GM18861 (cell line): Measurements from ENCODE around the gene ARHGAP26.

Experiments
- ATAC-seq: cut with Tn5 transposase; IDR thresholded peaks from one replicate; pipeline ENCODE4 v1.9.1; 2021; ENCODE audit not compliant: unreplicated experiment

Gene ARHGAP26

GRCh38 chr5:143129910-143130612, 359.9 kb downstream of the ARHGAP26 start:
- ATAC-seq = no peak

DNA sequence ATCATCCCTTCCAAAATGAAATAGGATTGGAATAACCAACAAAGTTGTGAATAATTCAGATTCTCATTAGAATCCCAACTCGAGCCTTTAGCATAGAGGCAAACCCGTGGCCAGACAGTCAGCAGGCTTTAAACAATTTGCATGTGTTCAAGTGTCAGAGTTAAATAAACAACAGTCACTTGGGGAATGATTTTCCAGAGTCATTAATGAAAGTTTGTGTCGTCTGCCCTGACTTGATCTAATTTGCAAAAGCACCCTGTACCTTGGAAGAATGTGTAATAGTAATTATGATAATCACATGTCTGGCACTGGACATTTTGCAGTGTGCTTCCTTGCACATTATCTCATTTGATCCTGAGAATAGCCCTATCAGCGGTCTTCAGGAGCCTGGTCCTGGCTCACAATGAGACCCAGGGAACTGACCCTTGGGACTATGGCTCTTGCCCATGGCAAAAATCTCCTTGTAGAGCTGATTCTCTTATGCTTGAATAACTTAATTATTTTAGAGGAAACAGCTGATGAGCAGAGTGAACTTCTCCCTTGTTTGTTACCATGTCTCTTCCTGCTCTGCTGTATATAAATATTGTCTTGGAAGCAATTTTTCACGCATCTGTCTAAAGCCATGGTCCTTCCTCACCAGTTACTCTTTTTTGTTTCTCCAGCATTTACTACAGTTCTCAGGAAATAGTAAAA, 360.6 kb downstream of the ARHGAP26 start:
- ATAC-seq = no peak

DNA sequence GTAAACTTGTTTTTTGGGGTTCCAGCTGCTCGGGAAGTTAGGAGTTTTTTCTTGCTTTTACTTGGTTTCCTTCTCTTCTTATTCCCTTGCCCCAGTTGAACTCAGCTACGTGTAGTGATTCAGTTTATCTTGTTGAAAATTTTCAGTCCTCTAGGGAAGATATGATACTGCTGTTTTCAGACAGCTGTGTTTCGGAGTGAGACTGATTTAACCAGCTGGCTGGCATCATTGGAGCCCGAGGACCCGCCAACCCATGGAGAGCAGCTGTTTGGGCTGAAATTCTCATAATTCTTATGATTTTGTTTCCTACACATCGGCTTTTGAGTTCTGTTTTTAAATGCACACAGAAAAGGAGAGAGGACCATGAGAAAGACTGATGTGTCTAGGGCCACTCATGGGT, 361.8 kb downstream of the ARHGAP26 start:
- no peak for ATAC-seq

GRCh38 chr5:143132739-143133138, 362.6 kb downstream of the ARHGAP26 start:
- no peak for ATAC-seq

- ATAC-seq = no peak
These were observed 363.5 kb downstream of the ARHGAP26 start for GRCh38 chr5:143133721-143134120.

GRCh38 chr5:143134269-143134668, 364.1 kb downstream of the ARHGAP26 start:
- ATAC-seq = no peak

DNA sequence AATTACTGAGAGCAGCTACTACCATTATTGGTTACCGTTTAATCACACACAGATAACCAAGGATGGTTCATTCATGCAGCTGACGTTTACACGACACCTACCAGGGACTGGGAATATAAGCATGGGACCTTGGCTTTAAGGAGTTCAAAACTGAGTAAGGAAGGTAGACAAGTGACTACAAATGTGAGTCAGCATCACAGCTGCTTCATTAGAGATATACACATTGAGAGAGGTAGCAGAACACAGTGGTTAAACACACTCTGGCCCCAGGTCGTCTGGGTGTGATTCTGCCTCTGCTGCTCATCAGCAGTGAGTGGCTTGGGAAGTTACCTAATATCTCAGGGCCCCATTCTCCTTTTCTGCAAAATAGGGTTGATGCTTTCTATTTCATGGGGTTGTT, 364.7 kb downstream of the ARHGAP26 start:
- ATAC-seq = peak; percentile 46

DNA sequence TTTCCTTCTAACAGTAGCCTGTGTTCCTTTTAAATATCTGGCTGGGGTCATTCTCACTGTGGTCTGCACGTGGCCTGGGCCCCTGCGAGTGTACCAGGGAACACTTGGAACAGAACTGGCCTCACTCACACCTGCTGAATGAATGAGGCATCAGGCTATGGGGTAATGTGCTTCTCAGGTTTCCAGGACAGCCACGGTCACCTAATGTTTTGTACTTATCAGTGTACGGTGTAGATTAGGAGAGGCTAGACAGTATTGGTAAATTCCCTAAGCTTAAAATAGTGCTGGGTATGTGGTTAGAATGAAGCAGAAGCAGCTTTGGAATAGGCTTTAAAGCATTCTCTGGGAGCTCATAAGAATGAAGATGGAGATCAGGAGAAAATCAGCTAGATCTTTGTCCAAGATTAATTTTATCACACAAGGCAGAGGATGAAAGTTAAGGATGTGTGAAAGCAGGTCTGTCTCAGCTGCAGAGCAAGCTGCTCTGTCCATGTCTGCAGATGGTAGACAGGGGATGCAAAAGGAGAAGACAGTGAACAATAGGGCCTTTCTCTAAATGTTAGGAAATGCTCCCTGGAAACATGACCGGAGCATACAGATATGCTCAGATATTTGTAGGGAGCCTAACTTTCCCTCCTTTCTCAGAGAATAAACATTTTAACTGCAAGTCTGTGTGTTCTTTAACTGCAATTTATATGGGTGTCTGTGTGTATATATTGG, 365.8 kb downstream of the ARHGAP26 start:
- ATAC-seq = no peak

DNA sequence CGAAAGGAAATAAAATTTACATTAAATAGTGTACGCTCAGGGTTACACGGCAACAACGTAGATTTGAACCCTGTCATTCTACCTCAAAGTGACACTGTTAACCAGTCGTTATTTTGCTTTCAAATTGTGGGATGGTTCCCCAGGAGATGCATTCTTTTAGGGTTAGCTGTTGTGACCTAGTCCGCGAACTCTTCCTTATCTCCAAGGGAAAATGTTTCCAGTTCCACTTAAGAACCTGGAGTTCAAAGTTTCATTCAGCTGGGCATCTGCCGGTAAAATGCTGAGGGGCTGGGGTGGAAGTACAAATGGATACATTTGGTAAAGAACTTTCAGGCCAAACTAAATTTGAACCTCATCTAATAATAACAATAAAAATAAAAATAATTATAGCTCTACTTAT, 368.7 kb downstream of the ARHGAP26 start:
- no peak for ATAC-seq

- ATAC-seq = no peak
These were observed 369.4 kb downstream of the ARHGAP26 start for GRCh38 chr5:143139585-143139984.

GRCh38 chr5:143140492-143141203, 370.5 kb downstream of the ARHGAP26 start:
- no peak for ATAC-seq

DNA sequence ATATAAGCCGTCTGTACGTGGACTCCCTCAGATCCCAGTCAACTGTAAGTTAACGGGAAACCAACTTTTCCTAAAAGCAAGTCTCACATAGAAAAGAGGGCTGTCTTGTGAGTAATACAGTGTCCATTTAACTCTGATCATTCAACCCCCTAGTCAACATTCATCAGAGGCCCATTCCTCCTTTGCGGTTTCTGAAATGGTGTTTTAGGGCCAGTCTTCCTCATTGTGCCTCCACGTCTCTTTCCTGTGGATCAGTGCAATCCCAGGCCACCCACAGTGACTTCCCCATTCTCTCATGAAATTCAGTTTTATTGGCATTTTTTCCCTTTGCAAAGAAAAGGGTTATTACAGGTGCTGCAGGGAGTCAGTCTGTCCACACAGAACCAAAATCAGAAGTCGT, 371.5 kb downstream of the ARHGAP26 start:
- no peak for ATAC-seq

DNA sequence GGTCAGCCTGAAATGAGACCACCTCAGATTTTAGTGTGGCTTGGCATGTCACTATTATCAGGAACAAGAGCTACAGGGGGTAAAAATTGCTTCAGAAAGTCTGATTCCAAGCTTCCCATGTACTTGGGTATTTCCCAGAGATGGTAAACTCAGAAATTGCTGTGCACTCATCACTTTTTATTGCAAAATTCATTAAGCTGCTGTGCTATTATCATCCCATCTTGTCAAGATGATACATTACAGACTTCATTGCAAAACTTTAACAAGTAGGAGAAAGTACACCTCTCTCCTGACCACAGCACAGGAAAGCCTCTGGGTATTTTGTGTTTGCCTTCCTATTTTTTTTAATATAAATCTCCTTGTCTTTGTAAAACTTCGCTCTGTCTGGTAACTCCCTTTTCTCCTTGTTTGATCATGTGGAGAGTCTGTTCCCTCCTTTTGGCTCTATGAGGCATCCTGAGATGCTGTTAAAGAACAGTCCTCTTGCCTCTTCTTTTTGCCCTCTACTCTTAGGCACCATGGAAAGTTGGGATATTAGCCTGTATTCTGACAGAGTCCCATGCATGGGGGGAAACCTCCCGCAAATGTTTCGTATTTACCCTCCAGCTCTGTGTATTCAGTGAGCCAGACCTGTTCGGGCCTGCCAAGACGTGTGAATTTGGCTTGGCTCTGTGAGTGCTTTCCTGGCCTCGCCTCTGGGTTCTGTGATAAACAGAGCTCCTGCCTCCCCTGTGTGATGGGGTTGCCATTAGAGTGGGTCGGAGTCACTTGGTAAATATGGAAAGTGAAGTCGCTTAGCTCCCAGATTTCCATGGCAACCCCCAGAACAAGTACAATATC, 372.6 kb downstream of the ARHGAP26 start:
- no peak for ATAC-seq

GRCh38 chr5:143143973-143144372, 373.8 kb downstream of the ARHGAP26 start:
- ATAC-seq = no peak

GRCh38 chr5:143145243-143146160, 375.3 kb downstream of the ARHGAP26 start:
- no peak for ATAC-seq

- no peak for ATAC-seq
These were observed 376.0 kb downstream of the ARHGAP26 start for GRCh38 chr5:143146161-143146560.

DNA sequence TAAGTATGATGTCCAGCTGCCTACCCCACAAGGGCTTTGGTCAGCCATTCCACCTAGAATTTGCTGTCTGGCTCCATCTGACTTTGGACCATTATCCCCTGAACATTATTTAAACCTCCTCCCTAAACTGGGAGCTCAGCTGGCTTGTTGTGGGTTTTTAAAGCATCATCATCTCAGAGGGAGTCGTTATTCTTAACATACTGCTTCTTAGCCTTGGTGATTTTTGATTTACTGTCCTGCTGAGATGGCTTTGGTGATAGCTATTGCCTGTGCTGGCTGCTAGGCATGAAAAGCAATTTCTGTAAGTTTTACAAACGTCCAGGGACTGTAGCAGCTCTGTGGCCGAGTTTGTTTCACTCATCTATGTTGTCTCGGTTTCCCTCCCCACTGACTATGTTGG, 377.2 kb downstream of the ARHGAP26 start:
- ATAC-seq = no peak

DNA sequence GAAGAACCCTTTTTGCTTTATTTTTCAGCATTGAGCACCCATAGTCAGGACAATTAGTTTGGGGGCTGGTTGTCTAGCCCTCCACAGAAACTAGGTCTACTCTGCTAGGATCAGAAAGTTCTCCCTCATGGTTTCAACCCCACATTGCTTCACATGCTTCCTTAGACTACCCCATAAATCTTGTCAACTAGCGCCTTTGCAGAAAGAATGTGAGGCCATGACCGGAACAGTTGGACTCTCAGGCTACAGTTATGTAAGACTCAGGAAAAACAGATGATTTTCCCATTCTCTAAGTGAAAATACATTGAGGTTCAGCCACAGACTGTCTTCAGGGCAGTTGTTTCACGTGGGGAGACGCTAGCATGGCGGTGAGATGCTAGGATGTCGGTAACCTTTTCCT, 377.7 kb downstream of the ARHGAP26 start:
- no peak for ATAC-seq

- ATAC-seq = no peak
These were observed 378.6 kb downstream of the ARHGAP26 start for GRCh38 chr5:143148771-143149170.
